Measurements from ENCODE around the gene ACO2.

DNA sequence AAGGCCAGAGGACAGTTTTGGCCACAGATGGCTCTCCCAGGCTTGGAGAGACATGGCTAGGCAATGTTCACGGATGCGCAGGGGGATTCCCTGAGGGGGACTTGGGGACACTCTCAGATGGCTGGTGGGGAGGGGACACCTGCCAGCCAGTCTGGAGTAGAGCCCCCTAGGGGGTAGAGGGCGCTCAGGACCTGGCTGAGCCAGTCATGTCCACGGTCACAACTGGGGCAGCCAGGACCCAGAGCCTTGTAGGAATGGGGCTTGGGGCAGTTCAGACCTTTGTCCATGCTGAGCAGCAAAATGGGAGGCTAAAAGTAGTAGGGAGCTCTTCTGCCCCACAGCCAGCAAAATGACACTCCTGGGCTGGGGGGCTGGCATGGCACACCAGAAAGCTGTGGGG is 93.5 kb downstream of the ACO2 start:
- TF ChIP-seq POLR2A (IDR thresholded peaks at IDR 0.05), result no peak
- TF ChIP-seq, protein P1, sequence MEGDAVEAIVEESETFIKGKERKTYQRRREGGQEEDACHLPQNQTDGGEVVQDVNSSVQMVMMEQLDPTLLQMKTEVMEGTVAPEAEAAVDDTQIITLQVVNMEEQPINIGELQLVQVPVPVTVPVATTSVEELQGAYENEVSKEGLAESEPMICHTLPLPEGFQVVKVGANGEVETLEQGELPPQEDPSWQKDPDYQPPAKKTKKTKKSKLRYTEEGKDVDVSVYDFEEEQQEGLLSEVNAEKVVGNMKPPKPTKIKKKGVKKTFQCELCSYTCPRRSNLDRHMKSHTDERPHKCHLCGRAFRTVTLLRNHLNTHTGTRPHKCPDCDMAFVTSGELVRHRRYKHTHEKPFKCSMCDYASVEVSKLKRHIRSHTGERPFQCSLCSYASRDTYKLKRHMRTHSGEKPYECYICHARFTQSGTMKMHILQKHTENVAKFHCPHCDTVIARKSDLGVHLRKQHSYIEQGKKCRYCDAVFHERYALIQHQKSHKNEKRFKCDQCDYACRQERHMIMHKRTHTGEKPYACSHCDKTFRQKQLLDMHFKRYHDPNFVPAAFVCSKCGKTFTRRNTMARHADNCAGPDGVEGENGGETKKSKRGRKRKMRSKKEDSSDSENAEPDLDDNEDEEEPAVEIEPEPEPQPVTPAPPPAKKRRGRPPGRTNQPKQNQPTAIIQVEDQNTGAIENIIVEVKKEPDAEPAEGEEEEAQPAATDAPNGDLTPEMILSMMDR (IDR thresholded peaks at IDR 0.05), result no peak
